GM12878 (cell line): Measurements from ENCODE around the gene DARS1. TPM values are rescaled to one million over a fixed set of nuclear protein-coding genes. Genes with fewer than 3 reads are reported as not detected.

ENCODE experiments used
- BMI1 ChIP-seq: fragments of 450-650 bp; IDR thresholded peaks from 2 replicates; pipeline ENCODE4 v1.6.1; 2016; ENCODE audit warnings: mild to moderate bottlenecking, moderate library complexity, borderline replicate concordance
- CBFB ChIP-seq: IDR thresholded peaks from 2 replicates; pipeline ENCODE4 v1.6.1; 2016; ENCODE audit warnings: antibody characterized with exemption, low read depth
- CBX3 ChIP-seq: fragments of 200-600 bp; sonication (generic); IDR thresholded peaks from 2 replicates; pipeline ENCODE4 v1.6.1; 2016; ENCODE audit warnings: low read depth, borderline replicate concordance
- GABPA ChIP-seq: IDR thresholded peaks from 2 replicates; pipeline ENCODE4 v1.6.1; 2014; ENCODE audit warnings: antibody characterized with exemption, low read depth, mild to moderate bottlenecking, inconsistent platforms
- HDGF ChIP-seq: fragments of 450-650 bp; IDR thresholded peaks from 2 replicates; pipeline ENCODE4 v1.6.1; 2016; ENCODE audit warnings: antibody characterized with exemption
- JUNB ChIP-seq: IDR thresholded peaks from 2 replicates; pipeline ENCODE4 v1.6.1; 2016; ENCODE audit warnings: antibody characterized with exemption, mild to moderate bottlenecking
- JUND ChIP-seq: IDR thresholded peaks from 2 replicates; pipeline ENCODE4 v1.6.1; 2012; ENCODE audit warnings: low read depth, mild to moderate bottlenecking, low read length, improper control_type of control experiment, moderate library complexity
- MEF2B ChIP-seq: fragments of 450-650 bp; IDR thresholded peaks from 2 replicates; pipeline ENCODE4 v1.6.1; 2018; ENCODE audit warnings: mild to moderate bottlenecking, moderate library complexity; ENCODE audit not compliant: partially characterized antibody, poor library complexity, severe bottlenecking
- MTA2 ChIP-seq: fragments of 450-650 bp; IDR thresholded peaks from 2 replicates; pipeline ENCODE4 v1.6.1; 2016; ENCODE audit warnings: low read depth, mild to moderate bottlenecking, moderate library complexity
- PKNOX1 ChIP-seq: fragments of 450-650 bp; IDR thresholded peaks from 2 replicates; pipeline ENCODE4 v1.6.1; 2016; ENCODE audit warnings: mild to moderate bottlenecking
- POU2F2 ChIP-seq: IDR thresholded peaks from 3 replicates; pipeline ENCODE4 v1.6.1; 2011; ENCODE audit warnings: low read depth, mild to moderate bottlenecking, low read length, borderline replicate concordance
- RAD51 ChIP-seq: fragments of 450-650 bp; IDR thresholded peaks from 2 replicates; pipeline ENCODE4 v1.6.1; 2016; ENCODE audit warnings: moderate library complexity, mild to moderate bottlenecking, inconsistent platforms
- SUPT20H ChIP-seq: IDR thresholded peaks from 2 replicates; pipeline ENCODE4 v1.6.1; 2011; ENCODE audit warnings: low read depth, mild to moderate bottlenecking, low read length, moderate library complexity, borderline replicate concordance; ENCODE audit not compliant: control insufficient read depth
- TARDBP ChIP-seq: IDR thresholded peaks from 2 replicates; pipeline ENCODE4 v1.6.1; 2016; ENCODE audit warnings: borderline replicate concordance
- TBL1XR1 ChIP-seq: IDR thresholded peaks from 2 replicates; pipeline ENCODE4 v1.6.1; 2012; ENCODE audit warnings: low read depth, low read length, improper control_type of control experiment
- ZBTB4 ChIP-seq: fragments of 450-650 bp; formaldehyde crosslinking; IDR thresholded peaks from 2 replicates; pipeline ENCODE4 v1.4.0; 2022; ENCODE audit warnings: mild to moderate bottlenecking, moderate library complexity
- ZNF217 ChIP-seq: fragments of 450-650 bp; IDR thresholded peaks from 2 replicates; pipeline ENCODE4 v1.6.1; 2017; ENCODE audit warnings: antibody characterized with exemption, mild to moderate bottlenecking
- polyA plus RNA-seq, 11 experiments: library from polyadenylated mRNA; depleted of rRNA in 4 of 11; unstranded in 6 of 11; stranded (reverse) in 5 of 11; fragments of >200 nt; fragmentation: Nextera tagmentation in 4 of 11; fragmentation: Illumina TruSeq in 1 of 11; extraction: Ambion mirVana in 4 of 11; extraction: Trizol in 1 of 11; gene quantifications; 1 replicate in 1 of 11; 2 replicates in 10 of 11; pipeline versions ENCODE4 v1.2.1 to v1.2.3, GENCODE V29; 2011 to 2016; ENCODE audit warnings: inconsistent platforms in 2 of 11, missing spikeins in 2 of 11, low read depth in 1 of 11
- total RNA-seq, 4 experiments: library from RNA; depleted of rRNA in 3 of 4; stranded (reverse); fragments of >200 nt in 3 of 4; fragmentation: Illumina TruSeq in 1 of 4; extraction: Trizol in 1 of 4; gene quantifications; 2 replicates each; pipeline versions ENCODE4 v1.2.1 to v1.2.3, GENCODE V29; 2013 to 2021

Gene DARS1
- total and polyA plus RNA-seq, 10 of the 15 experiments (the other 5 are each of a cell fraction or from before 2014, with no cell fraction given) = 91.0 to 387 (median 137) TPM

GRCh38 chr2:135948642-135949355 is 36.6 kb downstream of the DARS1 start (continued):
- TF ChIP-seq ZBTB4 (CRISPR knock-in tag) (no peak), TBL1XR1 (no peak), TARDBP (no peak), BMI1 (peak; percentile 63; the same call in 1 of the 2 replicates), MTA2 (peak; percentile 84), ZNF217 (no peak), CBX3 (no peak), JUNB (peak; percentile 96), HDGF (0 out of 2 replicates have a peak, but pooled peaks have one; percentile 35), CBFB (peak; percentile 65; the same call in 1 of the 2 replicates), POU2F2 (no peak), RAD51 (0 out of 2 replicates have a peak, but pooled peaks have one; percentile 8), SUPT20H (no peak), GABPA (peak; percentile 41; the same call in 1 of the 2 replicates), JUND (peak; percentile 48; the same call in 1 of the 2 replicates), MEF2B (peak; percentile 79), PKNOX1 (peak; percentile 24; the same call in 1 of the 2 replicates)
